ENCODE data around the gene TIFAB. TPM values are rescaled to one million over a fixed set of nuclear protein-coding genes. Genes with fewer than 3 reads are reported as not detected.

Gene TIFAB
- total RNA-seq, 1 experiment from 2014 or later = not detected

GRCh38 chr5:135442431-135443160 lies 9.6 kb downstream of the TIFAB start:
- DNase-seq (ENCODE audit: low spot score) = no peak

- no peak for DNase-seq (ENCODE audit: low spot score)
These were observed 10.2 kb downstream of the TIFAB start for GRCh38 chr5:135441919-135442318.

GRCh38 chr5:135441350-135441831 lies 10.8 kb downstream of the TIFAB start:
- DNase-seq (ENCODE audit: low spot score) = no peak

GRCh38 chr5:135440916-135441315 lies 11.2 kb downstream of the TIFAB start:
- no peak for DNase-seq (ENCODE audit: low spot score)

GRCh38 chr5:135439231-135440205 lies 12.6 kb downstream of the TIFAB start:
- no peak for DNase-seq (ENCODE audit: low spot score)

- DNase-seq (ENCODE audit: low spot score) = no peak
These were observed 13.4 kb downstream of the TIFAB start for GRCh38 chr5:135438636-135439221.

GRCh38 chr5:135437796-135438560 lies 14.2 kb downstream of the TIFAB start:
- DNase-seq (ENCODE audit: low spot score) = peak; percentile 81

- no peak for DNase-seq (ENCODE audit: low spot score)
These were observed 14.7 kb downstream of the TIFAB start for GRCh38 chr5:135437422-135437795.

- DNase-seq (ENCODE audit: low spot score) = no peak
These were observed 15.2 kb downstream of the TIFAB start for GRCh38 chr5:135436951-135437418.

GRCh38 chr5:135435467-135436330 lies 16.5 kb downstream of the TIFAB start:
- DNase-seq (ENCODE audit: low spot score) = no peak

GRCh38 chr5:135434591-135435466 lies 17.3 kb downstream of the TIFAB start:
- DNase-seq (ENCODE audit: low spot score) = no peak

- no peak for DNase-seq (ENCODE audit: low spot score)
These were observed 18.3 kb downstream of the TIFAB start for GRCh38 chr5:135433681-135434426.

GRCh38 chr5:135432113-135432512 lies 20.0 kb downstream of the TIFAB start:
- no peak for DNase-seq (ENCODE audit: low spot score)

GRCh38 chr5:135430135-135430437 lies 22.1 kb downstream of the TIFAB start:
- DNase-seq (ENCODE audit: low spot score) = no peak

- DNase-seq (ENCODE audit: low spot score) = no peak
These were observed 22.6 kb downstream of the TIFAB start for GRCh38 chr5:135429301-135430134.

- no peak for DNase-seq (ENCODE audit: low spot score)
These were observed 23.6 kb downstream of the TIFAB start for GRCh38 chr5:135428586-135428985.

- DNase-seq (ENCODE audit: low spot score) = peak; percentile 54
These were observed 25.8 kb downstream of the TIFAB start for GRCh38 chr5:135426102-135427082.

Measured in H4 (cell line).